Urinary bladder (tissue), 4 donors: ENCODE measurements around the gene RBMS3. TPM values are rescaled to one million over a fixed set of nuclear protein-coding genes. Genes with fewer than 3 reads are reported as not detected.

Experiments used
- DNase-seq: peaks from one replicate; pipeline ENCODE4 v3.0.0-alpha.2; 2015; ENCODE audit errors: extremely low spot score
- H3K27ac ChIP-seq: one replicate; pipeline ENCODE4 v1.5.1; 2013; ENCODE audit warnings: low read depth, mild to moderate bottlenecking, moderate library complexity
- H3K36me3 ChIP-seq: one replicate; pipeline ENCODE4 v1.6.1; 2013; ENCODE audit warnings: mild to moderate bottlenecking, moderate library complexity; ENCODE audit not compliant: insufficient read depth
- H3K4me1 ChIP-seq: one replicate; pipeline ENCODE4 v1.6.1; 2013; ENCODE audit warnings: mild to moderate bottlenecking, moderate library complexity; ENCODE audit not compliant: insufficient read depth
- H3K4me3 ChIP-seq: one replicate; pipeline ENCODE4 v1.5.1; 2013; ENCODE audit warnings: low read depth, low read length
- WGBS: extraction: QIAGEN DNeasy Blood & Tissue Kit; methylation state at CpG from one replicate; pipeline ENCODE4 v1.1.7; 2013; 5-methylcytosine and 5-hydroxymethylcytosine counted together
- polyA plus RNA-seq: library from polyadenylated mRNA; stranded (reverse); fragments of 200-250 nt; gene quantifications from one replicate; pipeline ENCODE4 v1.2.3, GENCODE V29; 2013
- total RNA-seq: library from RNA; depleted of rRNA; stranded (reverse); fragments of >200 nt; gene quantifications from one replicate; pipeline ENCODE4 v1.2.3, GENCODE V29; 2014
- donor health status: healthy with polysubstance abuse.
- donor health status: healthy.

RBMS3 gene
- total and polyA plus RNA-seq, 2 donors: 10.6 to 136 TPM

- H3K27ac ChIP-seq: no peak overlapping the region
- no peaks in the 10 kb centered on the region for H3K36me3 ChIP-seq
- H3K4me3 ChIP-seq: no peak overlapping the region
- H3K4me1 ChIP-seq: no peaks in the 10 kb centered on the region
- no peak for DNase-seq
Measured at GRCh38 chr3:29436612-29437323, 155.9 kb downstream of the RBMS3 start.

- WGBS: 91% methylated on average over 3 of the region's 3 CpGs
- Histone ChIP-seq H3K36me3 (no peaks in the 10 kb centered on the region), H3K4me3 (no peak overlapping the region), H3K4me1 (no peaks in the 10 kb centered on the region), H3K27ac (no peak overlapping the region)
- DNase-seq: no peak
Measured at GRCh38 chr3:29438580-29438979, 157.7 kb downstream of the RBMS3 start.

- H3K4me1 ChIP-seq: no peaks in the 10 kb centered on the region
- no peak overlapping the region for H3K4me3 ChIP-seq
- H3K36me3 ChIP-seq: no peaks in the 10 kb centered on the region
- no peak for DNase-seq
- no peak overlapping the region for H3K27ac ChIP-seq
- 60% methylated on average over 13 of the region's 13 CpGs for WGBS
Measured at GRCh38 chr3:29440413-29441305, 159.8 kb downstream of the RBMS3 start.

- no peak overlapping the region for H3K27ac ChIP-seq
- no peak overlapping the region for H3K4me3 ChIP-seq
- no peaks in the 10 kb centered on the region for H3K36me3 ChIP-seq
- WGBS: 82% methylated on average over 3 of the region's 3 CpGs
- no peaks in the 10 kb centered on the region for H3K4me1 ChIP-seq
- DNase-seq: no peak
Measured at GRCh38 chr3:29441422-29441821, 160.6 kb downstream of the RBMS3 start.

- Histone ChIP-seq H3K4me3 (no peak overlapping the region), H3K36me3 (no peaks in the 10 kb centered on the region), H3K4me1 (no peaks in the 10 kb centered on the region), H3K27ac (no peak overlapping the region)
- 73% methylated on average over 9 of the region's 9 CpGs for WGBS
- DNase-seq: no peak
Measured at GRCh38 chr3:29447946-29448627, 167.2 kb downstream of the RBMS3 start.

GRCh38 chr3:29451920-29452319 lies 171.0 kb downstream of the RBMS3 start:
- no peaks in the 10 kb centered on the region for H3K36me3 ChIP-seq
- WGBS: 77% methylated on average over 3 of the region's 3 CpGs
- DNase-seq: no peak
- no peak overlapping the region for H3K4me3 ChIP-seq
- no peak overlapping the region for H3K27ac ChIP-seq
- H3K4me1 ChIP-seq: no peaks in the 10 kb centered on the region

- H3K27ac ChIP-seq: no peak overlapping the region
- H3K4me1 ChIP-seq: no peaks in the 10 kb centered on the region
- DNase-seq: no peak
- H3K4me3 ChIP-seq: no peak overlapping the region
- no peaks in the 10 kb centered on the region for H3K36me3 ChIP-seq
- 79% methylated on average over 2 of the region's 2 CpGs for WGBS
Measured at GRCh38 chr3:29452934-29453283, 172.0 kb downstream of the RBMS3 start.

- WGBS: 55% methylated on average over 7 of the region's 7 CpGs
- no peak for DNase-seq
- Histone ChIP-seq H3K4me3 (no peak overlapping the region), H3K4me1 (no peaks in the 10 kb centered on the region), H3K27ac (no peak overlapping the region), H3K36me3 (no peaks in the 10 kb centered on the region)
Measured at GRCh38 chr3:29453284-29454001, 172.6 kb downstream of the RBMS3 start.

- DNase-seq: no peak
- H3K36me3 ChIP-seq: no peaks in the 10 kb centered on the region
- no peak overlapping the region for H3K27ac ChIP-seq
- 90% methylated on average over 5 of the region's 5 CpGs for WGBS
- no peaks in the 10 kb centered on the region for H3K4me1 ChIP-seq
- no peak overlapping the region for H3K4me3 ChIP-seq
Measured at GRCh38 chr3:29454161-29454611, 173.3 kb downstream of the RBMS3 start.

- DNase-seq: no peak
- WGBS: 95% methylated on average over 2 of the region's 2 CpGs
- no peak overlapping the region for H3K4me3 ChIP-seq
- H3K27ac ChIP-seq: no peak overlapping the region
- no peaks in the 10 kb centered on the region for H3K4me1 ChIP-seq
- H3K36me3 ChIP-seq: no peaks in the 10 kb centered on the region
Measured at GRCh38 chr3:29456901-29457300, 176.0 kb downstream of the RBMS3 start.

- Histone ChIP-seq H3K4me1 (no peaks in the 10 kb centered on the region), H3K4me3 (no peak overlapping the region), H3K27ac (no peak overlapping the region), H3K36me3 (no peaks in the 10 kb centered on the region)
- no peak for DNase-seq
- WGBS: 94% methylated on average over 3 of the region's 3 CpGs
Measured at GRCh38 chr3:29463304-29463703, 182.4 kb downstream of the RBMS3 start.

- 41% methylated on average over 2 of the region's 2 CpGs for WGBS
- no peak for DNase-seq
Measured at GRCh38 chr3:29465836-29466235, 185.0 kb downstream of the RBMS3 start.

GRCh38 chr3:29466442-29466841 lies 185.6 kb downstream of the RBMS3 start:
- Histone ChIP-seq H3K36me3 (no peaks in the 10 kb centered on the region), H3K4me1 (no peaks in the 10 kb centered on the region), H3K27ac (no peak overlapping the region), H3K4me3 (no peak overlapping the region)
- DNase-seq: no peak
- 74% methylated on average over 2 of the region's 2 CpGs for WGBS

More at GRCh38 chr3:29465836-29466235, 185.0 kb downstream of the RBMS3 start:
- H3K27ac ChIP-seq: no peak overlapping the region
- H3K4me3 ChIP-seq: no peak overlapping the region
- no peaks in the 10 kb centered on the region for H3K4me1 ChIP-seq
- H3K36me3 ChIP-seq: no peaks in the 10 kb centered on the region
